Fibroblast of gingiva (primary cell): ENCODE measurements around the gene CHST1.

Source experiments
- DNase-seq: peaks from one replicate; pipeline ENCODE4 v3.0.0-alpha.2; 2011; ENCODE audit warnings: low read depth

Gene CHST1

DNA sequence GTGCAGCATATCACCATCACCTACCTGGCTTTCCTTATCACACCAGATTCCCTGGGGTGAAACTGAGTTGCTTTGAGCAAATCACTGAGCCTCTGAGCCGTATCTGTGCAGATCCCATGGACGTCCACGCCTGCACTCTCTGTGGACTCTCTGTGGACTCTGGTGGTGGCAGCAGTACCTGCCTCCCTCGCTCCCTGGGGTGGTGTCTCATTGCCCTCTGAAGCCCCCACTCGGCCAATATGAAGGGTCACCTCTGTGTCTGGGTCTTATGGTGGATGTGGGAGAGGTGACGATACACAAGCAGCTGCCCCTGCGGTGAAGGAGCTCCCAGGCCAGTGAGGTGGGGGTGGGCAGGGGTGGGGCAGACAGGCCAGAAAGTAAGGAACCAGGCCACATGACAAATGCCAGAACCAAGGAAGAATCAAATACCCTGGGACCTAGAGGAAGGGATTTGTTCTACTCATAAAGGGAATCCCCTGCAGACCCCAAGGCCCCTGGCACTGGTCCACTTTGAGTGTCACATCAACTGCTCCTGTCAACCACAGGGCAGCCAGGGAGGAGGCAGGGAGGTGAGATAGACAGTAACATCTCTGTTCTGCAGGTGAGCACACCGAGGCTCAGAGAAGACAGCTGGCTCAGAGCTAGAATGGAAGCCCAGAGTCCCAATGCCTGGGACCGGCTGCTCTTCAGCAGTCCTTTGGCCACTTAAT is 9.2 kb upstream of the CHST1 start:
- no peak for DNase-seq

DNA sequence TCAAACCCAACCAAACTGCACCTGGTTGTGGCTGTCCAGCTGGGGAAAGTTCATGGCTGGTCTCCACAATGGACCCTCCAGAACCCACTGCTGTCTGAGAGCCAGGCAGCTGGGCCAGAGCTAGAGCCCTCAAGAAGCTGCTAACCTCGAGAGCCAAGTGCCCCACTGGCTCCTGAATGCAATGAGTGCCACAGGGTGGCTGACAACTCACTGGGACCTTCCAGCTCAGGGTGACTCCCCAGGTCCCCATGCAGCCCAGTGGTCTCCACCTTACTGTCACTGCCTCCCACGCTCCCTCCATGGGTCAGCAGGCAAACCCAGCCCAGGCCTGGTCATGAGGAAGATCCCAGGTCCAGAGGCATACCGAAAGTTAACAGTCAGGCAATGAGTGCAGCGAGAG is 8.0 kb upstream of the CHST1 start:
- no peak for DNase-seq

GRCh38 chr11:45672593-45672992 is 7.2 kb upstream of the CHST1 start:
- no peak for DNase-seq

- DNase-seq, result no peak
Measured at GRCh38 chr11:45671246-45672171, 6.1 kb upstream of the CHST1 start.

GRCh38 chr11:45670386-45671135 is 5.1 kb upstream of the CHST1 start:
- DNase-seq, result no peak

DNA sequence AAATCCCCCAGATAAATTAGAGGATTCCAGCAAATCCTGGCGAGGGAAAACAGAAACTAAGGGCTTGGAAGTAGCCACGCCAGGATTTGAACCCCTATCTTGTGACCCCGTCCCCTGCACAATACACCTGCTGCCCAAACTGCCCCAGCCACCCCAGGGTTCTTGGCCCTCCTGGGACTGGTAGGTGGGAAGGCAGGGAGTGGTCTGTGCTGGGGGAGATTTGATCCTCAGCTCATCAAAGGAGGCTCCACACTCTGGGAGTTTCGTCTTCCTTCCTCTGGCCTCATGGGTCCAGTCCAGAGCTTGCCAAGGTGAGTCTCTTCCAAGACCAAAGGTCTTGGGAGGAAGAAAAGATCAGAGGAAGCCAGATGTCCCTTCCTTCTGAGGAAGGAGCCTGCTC is 4.5 kb upstream of the CHST1 start:
- no peak for DNase-seq

DNA sequence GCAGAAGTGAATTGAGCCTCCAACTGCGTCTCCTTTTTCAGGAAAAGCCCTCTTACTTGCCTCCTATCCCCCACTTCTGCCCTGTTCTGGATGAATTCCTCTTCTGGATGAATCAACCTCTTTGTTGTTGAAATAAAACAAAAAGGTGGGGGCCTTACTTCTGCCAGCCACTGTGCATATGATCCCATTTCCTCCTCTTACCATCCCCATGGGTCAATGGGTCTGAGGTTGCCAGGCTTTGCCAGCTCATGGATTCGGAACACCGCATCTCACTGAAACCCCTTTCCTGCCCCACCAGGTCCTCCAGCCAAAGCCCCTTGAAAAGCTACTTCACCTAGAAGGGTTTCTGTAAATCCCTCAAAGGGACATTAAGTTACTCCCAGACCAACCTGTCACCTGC is 3.7 kb upstream of the CHST1 start:
- DNase-seq, result no peak

DNA sequence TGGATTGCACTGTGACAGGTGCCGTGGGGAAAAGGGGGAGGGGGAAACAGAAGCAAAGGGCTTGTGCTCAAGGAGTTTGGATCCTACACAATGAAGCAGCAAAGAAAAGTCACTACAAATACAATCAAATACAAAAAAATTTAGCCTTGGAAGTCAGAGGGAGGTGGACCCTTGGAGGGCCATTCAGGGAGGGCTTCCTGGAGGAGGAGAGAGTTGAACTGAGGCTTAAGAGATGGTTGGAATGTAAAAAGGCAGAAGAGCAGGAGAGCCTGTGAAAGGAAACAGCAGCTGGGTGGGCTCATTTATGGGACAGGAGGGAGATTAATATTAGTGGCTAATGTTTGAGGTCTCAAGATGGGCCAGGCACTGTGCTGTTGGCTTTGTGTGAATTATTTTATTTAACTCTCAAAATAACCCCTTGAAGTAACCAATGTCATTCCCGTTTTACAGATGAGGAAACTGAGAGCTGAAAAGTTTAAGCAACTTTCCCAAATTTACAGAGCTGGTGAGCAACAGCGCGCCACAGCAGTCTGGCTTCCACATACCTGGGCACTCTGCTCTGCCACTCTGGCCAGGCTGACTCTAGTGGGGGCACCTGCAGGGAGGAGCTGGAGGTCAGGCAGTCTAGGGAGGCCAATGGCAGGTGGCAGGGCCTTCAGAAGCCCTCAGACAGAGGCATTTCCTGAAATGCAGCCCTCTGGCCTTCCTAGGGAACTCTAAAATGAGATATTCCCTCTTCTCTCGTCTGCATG is 2.7 kb upstream of the CHST1 start:
- DNase-seq, result no peak

DNA sequence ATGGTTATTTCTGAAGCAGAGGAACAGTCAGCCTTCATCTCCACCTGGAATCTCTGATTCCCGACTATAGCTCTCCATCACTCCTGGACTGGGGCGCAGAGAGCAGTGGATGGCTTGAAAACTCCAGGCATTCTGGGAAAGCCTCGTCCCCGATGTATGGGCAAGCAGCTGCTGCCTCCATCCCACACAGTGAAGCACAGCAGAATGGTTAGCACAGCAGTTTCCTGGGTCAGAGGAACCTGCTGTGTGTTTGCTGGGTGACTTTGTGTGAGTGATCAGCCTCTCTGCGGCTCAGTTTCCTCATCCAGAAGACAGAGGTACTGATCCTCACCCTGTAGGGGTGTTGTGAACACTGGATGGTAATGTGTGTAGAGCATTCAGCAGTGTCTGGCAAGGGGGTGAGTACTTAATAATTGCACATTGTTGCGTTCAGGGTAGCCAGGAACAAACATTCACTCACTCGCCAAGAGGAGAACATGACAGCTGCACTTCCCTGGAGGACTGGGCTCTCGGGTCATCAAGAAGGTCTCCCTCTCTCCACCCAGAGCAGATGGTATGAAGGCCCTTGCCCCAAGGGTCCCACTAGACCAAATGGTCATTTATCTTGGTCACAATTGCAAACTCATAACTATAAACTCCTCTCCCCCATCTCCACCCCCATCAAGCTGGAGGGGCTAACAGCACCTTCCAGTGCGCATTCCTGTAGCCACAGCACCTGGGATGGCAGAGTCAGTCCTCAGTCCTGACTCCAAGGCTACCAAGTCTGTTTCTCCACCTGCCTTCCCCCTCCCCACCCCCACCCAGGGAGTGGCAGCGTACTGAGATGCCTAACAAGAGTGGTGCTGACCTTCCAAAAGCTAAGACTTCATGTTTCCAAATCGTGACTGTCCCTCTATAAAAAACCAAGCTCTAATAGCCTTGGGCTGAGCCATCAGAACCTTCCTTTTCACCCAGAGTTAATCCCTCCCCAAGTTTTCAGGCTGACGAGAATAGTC is 1.5 kb upstream of the CHST1 start:
- DNase-seq, result no peak

- DNase-seq, result no peak
Measured at GRCh38 chr11:45665933-45666647, 668 bp upstream of the CHST1 start.

DNA sequence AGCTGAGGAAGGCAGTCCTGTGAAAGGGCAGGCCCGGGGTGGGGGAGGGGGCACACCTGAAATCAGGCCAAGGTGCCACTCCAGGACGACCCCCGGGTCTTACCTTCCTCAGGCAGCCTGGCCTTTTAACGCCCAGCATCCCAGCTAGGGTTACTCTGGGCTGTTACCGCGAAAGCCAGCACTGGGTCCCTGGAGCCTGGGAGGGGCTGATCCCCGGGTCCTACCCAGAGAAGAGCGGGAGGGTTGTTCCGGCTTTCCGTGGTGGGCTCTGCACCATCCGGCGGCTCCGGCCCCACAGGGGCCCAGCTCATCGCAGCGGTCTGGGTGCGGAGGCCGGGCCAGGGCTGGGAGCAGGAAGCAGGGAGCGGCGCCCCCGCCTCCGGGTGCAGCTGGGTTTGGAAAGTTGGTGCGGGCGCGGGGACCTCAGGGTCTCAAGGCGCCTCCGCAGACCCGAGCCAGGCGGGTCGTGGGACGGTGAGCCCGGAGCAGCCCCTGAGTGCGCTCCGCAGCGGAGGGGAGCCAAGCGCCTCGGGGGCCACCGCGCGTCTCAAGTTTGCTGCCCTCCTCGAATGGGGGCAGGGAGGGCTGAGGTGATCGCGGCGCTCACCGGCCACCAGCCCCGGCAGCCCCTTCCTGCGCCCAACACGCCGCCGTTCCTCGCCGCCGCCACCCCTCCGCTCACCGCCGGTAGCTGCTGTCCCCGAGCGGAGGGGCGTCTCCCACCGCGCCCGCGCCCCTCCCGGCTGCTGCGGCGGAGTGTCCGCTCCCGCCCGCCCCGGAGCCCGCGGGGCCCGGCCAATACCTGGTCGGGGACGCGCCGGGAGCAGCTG is 831 bp downstream of the CHST1 start:
- DNase-seq, result no peak

GRCh38 chr11:45663486-45664375 is 1.7 kb downstream of the CHST1 start:
- no peak for DNase-seq

- DNase-seq, result peak; percentile 75
Measured at GRCh38 chr11:45662665-45663485, 2.5 kb downstream of the CHST1 start.

DNA sequence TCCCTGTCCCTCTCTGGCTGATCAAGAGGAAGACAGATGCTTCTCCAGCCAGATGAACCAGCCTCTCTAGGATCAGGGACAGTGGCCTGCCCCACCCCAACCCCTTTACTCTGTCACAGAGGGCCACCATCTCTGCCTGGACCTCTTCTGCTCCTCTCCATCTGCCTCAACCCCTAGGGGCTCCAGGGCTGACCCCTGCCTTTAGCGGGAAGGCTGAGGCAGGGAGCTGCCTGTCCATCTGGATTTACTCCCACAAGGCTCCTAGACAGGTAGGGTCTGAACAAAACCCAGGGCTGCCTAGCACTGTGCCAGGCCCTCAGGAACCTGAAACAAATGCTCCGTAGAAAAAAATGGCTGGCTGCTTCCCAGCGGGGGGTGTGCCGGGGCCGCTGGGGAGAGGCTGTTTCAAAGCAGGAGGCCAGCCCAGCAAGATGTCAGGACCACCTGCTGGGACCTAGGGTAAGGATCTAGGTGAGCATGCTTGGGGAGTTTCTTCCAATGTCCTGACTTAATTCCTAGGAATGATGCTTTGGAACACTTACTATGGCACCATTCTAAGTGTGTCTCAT is 3.2 kb downstream of the CHST1 start:
- no peak for DNase-seq

GRCh38 chr11:45661439-45662055 is 3.9 kb downstream of the CHST1 start:
- DNase-seq, result no peak

GRCh38 chr11:45660729-45661438 is 4.5 kb downstream of the CHST1 start:
- DNase-seq, result no peak
